Measurements from ENCODE around the gene PRPF8. TPM values are rescaled to one million over a fixed set of nuclear protein-coding genes. Genes with fewer than 3 reads are reported as not detected.

PRPF8 gene
- total RNA-seq, 1 experiment from 2014 or later: 296 TPM

GRCh38 chr17:1634841-1635650, 49.6 kb downstream of the PRPF8 start:
- H3K27me3 ChIP-seq (ENCODE audit: control insufficient read depth, insufficient read depth, low read length): no peaks in the 10 kb centered on the region
- TF ChIP-seq SIN3A (IDR thresholded peaks at IDR 0.05; ENCODE audit: borderline replicate concordance, insufficient read depth, low read depth, low read length) (no peak), REST (IDR thresholded peaks at IDR 0.05; ENCODE audit: insufficient read depth in 1 of 2, low read depth in 2 of 2, low read length in 1 of 2) (no peak), POLR2AphosphoS5 (IDR thresholded peaks at IDR 0.05; ENCODE audit: low read depth, low read length) (no peak), CTCF (IDR thresholded peaks at IDR 0.05) (no peak), TCF7L2 (IDR thresholded peaks at IDR 0.05; ENCODE audit: low read depth, low read length) (no peak)
- DNase-seq (ENCODE audit: low read depth, low spot score): no peak
- in situ Hi-C loops (cut with HindIII; ENCODE audit: low pct_unique_long_range_greater_than_20kb, low sequenced_read_pairs) (no loop called here), intact Hi-C loops (cut with micrococcal nuclease; ENCODE audit: unreplicated experiment) (no loop called here)
- ChIA-PET POLR2A (interaction anchor here (0.6 kb wide), 1 partner anchor 20 kb away, joined by 3 read pairs; no protein-coding TSS in a partner anchor), CTCF (no interaction called here)
- ATAC-seq: no peak
- H3K36me3 ChIP-seq (ENCODE audit: control insufficient read depth, insufficient read depth, low read length): no peaks in the 10 kb centered on the region
- H3K27ac ChIP-seq (ENCODE audit: low read length): no peak overlapping the region
- no peaks in the 10 kb centered on the region for H3K4me1 ChIP-seq (ENCODE audit: control insufficient read depth, insufficient read depth, low read length)
- no peak overlapping the region for H3K4me3 ChIP-seq (ENCODE audit: low read depth in 2 of 2, low read length in 2 of 2)
- no peaks in the 10 kb centered on the region for H3K9me3 ChIP-seq (ENCODE audit: control insufficient read depth, insufficient read depth, low read depth, low read length)
- no TSS peak for BruUV-seq (replicated peaks)

- no TSS peak for BruUV-seq (replicated peaks)
- TF ChIP-seq REST (IDR thresholded peaks at IDR 0.05; ENCODE audit: insufficient read depth in 1 of 2, low read depth in 2 of 2, low read length in 1 of 2): no peak
- no peak for TF ChIP-seq TCF7L2 (IDR thresholded peaks at IDR 0.05; ENCODE audit: low read depth, low read length)
- no peak for TF ChIP-seq SIN3A (IDR thresholded peaks at IDR 0.05; ENCODE audit: borderline replicate concordance, insufficient read depth, low read depth, low read length)
- no peak for TF ChIP-seq CTCF (IDR thresholded peaks at IDR 0.05)
- no peak for TF ChIP-seq POLR2AphosphoS5 (IDR thresholded peaks at IDR 0.05; ENCODE audit: low read depth, low read length)
- DNase-seq (ENCODE audit: low read depth, low spot score) (no peak), ATAC-seq (no peak)
- POLR2A ChIA-PET: interaction anchor here (0.7 kb wide), 1 partner anchor 134 kb away, joined by 16 read pairs; no protein-coding TSS in a partner anchor
- Histone ChIP-seq H3K27me3 (ENCODE audit: control insufficient read depth, insufficient read depth, low read length) (no peaks in the 10 kb centered on the region), H3K4me3 (ENCODE audit: low read depth in 2 of 2, low read length in 2 of 2) (no peak overlapping the region), H3K9me3 (ENCODE audit: control insufficient read depth, insufficient read depth, low read depth, low read length) (no peaks in the 10 kb centered on the region), H3K4me1 (ENCODE audit: control insufficient read depth, insufficient read depth, low read length) (peaks cover 8% of the 10 kb centered on the region), H3K36me3 (ENCODE audit: control insufficient read depth, insufficient read depth, low read length) (no peaks in the 10 kb centered on the region), H3K27ac (ENCODE audit: low read length) (no peak overlapping the region)
- CTCF ChIA-PET: interaction anchor here (0.5 to 2.0 kb wide), 4 partner anchors 36 to 60 kb away, joined by 3 to 17 read pairs (median 4); no protein-coding TSS in a partner anchor
- intact Hi-C loops (cut with micrococcal nuclease; ENCODE audit: unreplicated experiment) (no loop called here), in situ Hi-C loops (cut with HindIII; ENCODE audit: low pct_unique_long_range_greater_than_20kb, low sequenced_read_pairs) (no loop called here)
These were observed 54.0 kb downstream of the PRPF8 start for GRCh38 chr17:1630662-1631061.
